ENCODE measurements around the gene APBB2.
A peak's percentile ranks its signal among the peaks of the same experiment; 100 is the strongest.
"Not testable (repeated sequence)": the region's sequence is repeated elsewhere in the genome, so short reads cannot be mapped to it uniquely, and the experiment has no call there.

Gene APBB2

DNA sequence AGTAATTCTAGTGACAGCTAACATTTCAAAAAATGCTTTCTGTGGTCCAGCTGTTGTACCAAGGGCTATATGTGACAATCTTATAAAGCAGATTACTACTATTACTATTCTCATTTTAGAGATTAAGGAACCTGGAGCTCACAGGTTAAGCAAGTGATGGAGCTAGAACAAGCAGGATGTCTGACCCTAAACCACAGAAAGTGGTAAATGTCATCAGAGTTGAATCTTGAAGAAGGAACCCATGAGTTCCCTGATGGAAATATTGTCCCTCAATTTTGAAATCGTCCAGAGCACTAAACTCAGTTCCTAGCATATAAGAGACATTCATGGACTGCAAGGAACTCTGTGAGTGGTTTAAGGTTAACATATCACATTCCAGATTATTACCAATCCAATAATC is 214.0 kb downstream of the APBB2 start:
- TF ChIP-seq, protein P1, sequence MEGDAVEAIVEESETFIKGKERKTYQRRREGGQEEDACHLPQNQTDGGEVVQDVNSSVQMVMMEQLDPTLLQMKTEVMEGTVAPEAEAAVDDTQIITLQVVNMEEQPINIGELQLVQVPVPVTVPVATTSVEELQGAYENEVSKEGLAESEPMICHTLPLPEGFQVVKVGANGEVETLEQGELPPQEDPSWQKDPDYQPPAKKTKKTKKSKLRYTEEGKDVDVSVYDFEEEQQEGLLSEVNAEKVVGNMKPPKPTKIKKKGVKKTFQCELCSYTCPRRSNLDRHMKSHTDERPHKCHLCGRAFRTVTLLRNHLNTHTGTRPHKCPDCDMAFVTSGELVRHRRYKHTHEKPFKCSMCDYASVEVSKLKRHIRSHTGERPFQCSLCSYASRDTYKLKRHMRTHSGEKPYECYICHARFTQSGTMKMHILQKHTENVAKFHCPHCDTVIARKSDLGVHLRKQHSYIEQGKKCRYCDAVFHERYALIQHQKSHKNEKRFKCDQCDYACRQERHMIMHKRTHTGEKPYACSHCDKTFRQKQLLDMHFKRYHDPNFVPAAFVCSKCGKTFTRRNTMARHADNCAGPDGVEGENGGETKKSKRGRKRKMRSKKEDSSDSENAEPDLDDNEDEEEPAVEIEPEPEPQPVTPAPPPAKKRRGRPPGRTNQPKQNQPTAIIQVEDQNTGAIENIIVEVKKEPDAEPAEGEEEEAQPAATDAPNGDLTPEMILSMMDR (conservative IDR thresholded peaks at IDR 0.05; ENCODE audit: low read depth, low read length) = no peak
- H3K4me3 ChIP-seq (ENCODE audit: low read length) = no peak overlapping the region
- no peak for DNase-seq (ENCODE audit: low read depth)

GRCh38 chr4:40998675-40999358 is 215.5 kb downstream of the APBB2 start:
- TF ChIP-seq, protein P1 (conservative IDR thresholded peaks at IDR 0.05; ENCODE audit: low read depth, low read length) = no peak
- no peak overlapping the region for H3K4me3 ChIP-seq (ENCODE audit: low read length)
- peak; percentile 42 for DNase-seq (ENCODE audit: low read depth)

DNA sequence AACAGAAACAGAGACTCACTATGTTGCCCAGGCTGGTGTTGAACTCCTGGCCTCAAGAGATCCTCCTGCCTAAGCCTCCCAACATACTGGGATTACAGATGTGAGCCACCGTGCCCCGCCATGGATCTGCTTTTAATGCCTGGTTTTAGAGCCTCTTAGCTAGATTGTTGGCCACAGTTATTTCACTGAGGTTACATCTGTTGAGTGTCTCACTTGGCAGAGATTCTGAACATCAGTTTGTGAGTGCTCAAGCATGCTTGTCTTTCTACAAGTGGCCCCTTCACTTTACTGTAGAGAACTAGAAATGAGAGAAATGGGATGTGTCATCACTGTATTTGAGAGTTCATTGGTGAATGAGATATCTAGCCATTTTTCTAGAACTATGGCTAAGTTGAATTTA is 218.5 kb downstream of the APBB2 start:
- no peak overlapping the region for H3K4me3 ChIP-seq (ENCODE audit: low read length)
- TF ChIP-seq, protein P1 (conservative IDR thresholded peaks at IDR 0.05; ENCODE audit: low read depth, low read length) = no peak
- no peak for DNase-seq (ENCODE audit: low read depth)

GRCh38 chr4:40994321-40994720 is 220.0 kb downstream of the APBB2 start:
- not testable (repeated sequence) for H3K4me3 ChIP-seq (ENCODE audit: low read length); DNase-seq (ENCODE audit: low read depth)

DNA sequence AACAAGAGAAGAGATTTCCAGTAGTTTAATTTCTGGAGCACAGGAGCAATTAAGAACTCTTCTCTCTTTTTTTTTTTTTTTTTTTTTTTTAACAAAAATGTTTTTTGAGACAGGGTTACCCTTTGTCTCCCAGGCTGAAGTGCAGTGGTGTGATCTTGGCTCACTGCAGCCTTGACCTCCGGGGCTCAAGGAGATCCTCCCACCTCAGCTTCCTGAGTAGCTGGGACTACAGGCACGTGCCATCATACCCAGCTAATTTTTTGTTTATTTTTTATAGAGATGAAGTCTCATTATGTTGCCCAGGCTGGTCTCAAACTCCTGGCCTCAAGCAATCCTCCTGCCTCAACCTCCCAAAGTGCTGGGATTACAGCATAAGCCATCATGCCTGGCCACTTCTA is 221.0 kb downstream of the APBB2 start:
- not testable (repeated sequence) for H3K4me3 ChIP-seq (ENCODE audit: low read length); DNase-seq (ENCODE audit: low read depth)

DNA sequence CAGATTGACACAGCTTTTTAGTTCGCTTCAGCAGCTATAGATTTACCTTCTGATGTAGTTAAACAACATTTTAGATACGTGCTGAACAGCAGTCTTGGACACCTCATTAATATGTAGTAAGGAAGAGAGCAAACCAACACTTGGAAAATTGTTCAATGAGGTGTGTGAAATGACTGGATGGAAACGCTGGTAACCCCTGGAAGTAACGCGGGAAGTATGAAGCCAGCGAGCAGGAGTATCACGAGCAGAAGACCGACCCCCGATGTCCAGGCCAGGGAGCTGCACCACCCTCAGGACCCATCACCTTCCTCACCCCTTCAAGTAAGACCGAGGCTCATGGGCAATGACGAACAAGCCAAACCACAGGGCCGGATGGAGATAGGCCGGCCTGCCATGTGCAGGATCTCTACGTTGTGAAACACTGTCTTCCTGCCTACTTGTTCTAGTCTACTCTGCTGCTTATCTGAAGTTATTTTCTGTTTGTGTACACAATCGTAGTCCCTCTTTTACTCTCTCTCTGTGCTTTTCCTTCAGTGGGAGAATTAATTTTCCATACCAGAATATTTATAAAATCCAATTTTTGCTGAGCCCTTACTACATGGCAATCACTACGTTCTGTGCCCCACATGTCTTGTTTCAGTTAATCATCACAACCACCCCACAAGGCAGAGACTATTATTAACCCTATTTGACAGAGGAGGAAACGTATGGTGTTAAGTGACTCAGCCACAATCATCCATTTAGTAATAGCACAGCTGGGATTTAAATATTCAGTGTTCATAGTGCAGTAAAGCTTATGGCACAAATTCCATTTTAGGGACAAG is 221.7 kb downstream of the APBB2 start:
- DNase-seq (ENCODE audit: low read depth) = peak; percentile 32
- no peak overlapping the region for H3K4me3 ChIP-seq (ENCODE audit: low read length)
- TF ChIP-seq, protein P1 (conservative IDR thresholded peaks at IDR 0.05; ENCODE audit: low read depth, low read length) = no peak

DNA sequence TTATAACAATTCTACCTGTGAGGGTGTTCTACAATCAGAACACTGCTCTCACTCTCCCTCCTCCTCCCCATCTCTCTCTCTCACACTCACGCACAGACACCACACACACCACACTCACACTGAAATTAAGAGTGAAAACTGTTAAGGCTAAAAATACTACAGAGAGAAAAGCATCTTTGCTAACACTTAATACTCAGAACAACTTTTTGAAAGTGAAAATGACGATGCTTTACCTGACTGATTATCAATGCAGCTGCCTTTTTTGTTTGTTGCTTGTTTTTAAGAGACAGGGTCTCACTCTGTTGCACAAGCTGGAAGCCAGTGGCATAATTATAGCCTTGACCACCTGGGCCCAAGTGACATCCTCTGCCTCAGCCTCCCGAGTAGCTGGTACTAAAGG is 222.4 kb downstream of the APBB2 start:
- TF ChIP-seq, protein P1 (conservative IDR thresholded peaks at IDR 0.05; ENCODE audit: low read depth, low read length) = no peak
- H3K4me3 ChIP-seq (ENCODE audit: low read length) = no peak overlapping the region
- DNase-seq (ENCODE audit: low read depth) = no peak

GRCh38 chr4:40990899-40991265 is 223.5 kb downstream of the APBB2 start:
- TF ChIP-seq, protein P1 (conservative IDR thresholded peaks at IDR 0.05; ENCODE audit: low read depth, low read length) = no peak
- DNase-seq (ENCODE audit: low read depth) = no peak
- no peak overlapping the region for H3K4me3 ChIP-seq (ENCODE audit: low read length)

Data from retinal pigment epithelial cell (primary cell).